HG02623 (cell line): ENCODE data around the gene P2RY14.
A peak's percentile ranks its signal among the peaks of the same experiment; 100 is the strongest.
"Not testable (repeated sequence)": the region's sequence is repeated elsewhere in the genome, so short reads cannot be mapped to it uniquely, and the experiment has no call there.

ENCODE experiments used
- ATAC-seq: cut with Tn5 transposase; IDR thresholded peaks from one replicate; pipeline ENCODE4 v1.9.1; 2021; ENCODE audit warnings: moderate library complexity; ENCODE audit not compliant: unreplicated experiment

P2RY14 gene

DNA sequence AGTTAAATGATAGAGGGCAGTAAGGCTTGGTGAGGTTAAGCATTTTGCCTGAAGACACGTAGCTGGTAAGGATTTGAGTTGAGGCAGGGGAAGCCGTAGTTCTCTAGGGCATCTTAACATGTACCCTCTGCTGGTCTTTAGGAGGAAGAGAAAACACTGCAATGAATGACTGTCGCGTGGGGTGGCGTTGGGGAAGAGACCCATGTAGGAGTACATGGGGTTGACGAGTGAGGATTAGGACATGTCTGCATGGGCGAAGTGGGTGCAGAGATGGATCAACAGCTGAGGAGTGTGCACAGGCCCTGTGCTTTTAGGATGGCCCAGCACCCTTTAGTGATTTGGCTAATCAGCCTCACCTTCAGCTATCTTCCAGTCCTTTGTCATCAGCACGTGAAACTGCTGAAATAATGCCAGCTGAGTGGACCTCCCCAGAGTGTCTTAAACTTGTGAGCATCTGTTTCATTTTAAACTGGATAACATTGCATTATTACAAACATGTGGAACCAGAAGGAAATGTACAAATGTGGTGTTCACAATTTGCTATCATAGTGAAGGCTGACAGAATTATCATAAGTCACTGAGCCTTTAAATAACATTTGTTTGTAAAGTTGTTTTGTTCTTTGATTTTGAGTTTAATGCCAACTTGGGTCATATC is 15.3 kb downstream of the P2RY14 start:
- ATAC-seq = no peak

- no peak for ATAC-seq
Measured at GRCh38 chr3:151259664-151260063, 18.7 kb downstream of the P2RY14 start.

- no peak for ATAC-seq
Measured at GRCh38 chr3:151256749-151257148, 21.6 kb downstream of the P2RY14 start.

DNA sequence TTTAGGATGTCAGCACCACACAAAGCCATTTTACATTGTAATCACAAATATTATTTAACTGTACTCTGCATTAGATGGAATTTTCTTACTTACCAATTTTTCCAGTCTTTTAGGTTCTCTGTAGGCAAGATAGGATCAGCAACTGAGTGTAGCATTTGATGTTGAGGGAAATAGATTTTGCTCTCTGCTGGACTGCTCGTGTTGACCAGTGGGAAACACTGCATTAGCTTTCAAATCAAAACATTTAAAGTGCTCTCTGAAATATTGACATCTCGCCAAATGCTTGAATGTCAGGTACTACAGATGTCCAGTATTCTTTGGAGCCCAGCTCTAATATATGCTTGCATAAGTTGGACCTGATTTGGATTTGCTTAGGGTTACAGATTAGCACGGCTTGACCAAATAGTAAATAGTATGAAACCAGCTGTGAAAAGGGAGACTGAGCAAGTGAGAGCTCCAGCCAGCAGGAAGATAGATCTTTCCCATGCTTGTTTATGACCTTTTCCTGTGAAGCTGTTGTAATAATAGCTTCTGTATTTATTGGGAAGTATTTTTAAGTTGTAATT is 29.5 kb downstream of the P2RY14 start:
- ATAC-seq = no peak

- not testable (repeated sequence) for ATAC-seq
Measured at GRCh38 chr3:151242006-151242405, 36.3 kb downstream of the P2RY14 start.

GRCh38 chr3:151236736-151237135 is 41.6 kb downstream of the P2RY14 start:
- no peak for ATAC-seq

DNA sequence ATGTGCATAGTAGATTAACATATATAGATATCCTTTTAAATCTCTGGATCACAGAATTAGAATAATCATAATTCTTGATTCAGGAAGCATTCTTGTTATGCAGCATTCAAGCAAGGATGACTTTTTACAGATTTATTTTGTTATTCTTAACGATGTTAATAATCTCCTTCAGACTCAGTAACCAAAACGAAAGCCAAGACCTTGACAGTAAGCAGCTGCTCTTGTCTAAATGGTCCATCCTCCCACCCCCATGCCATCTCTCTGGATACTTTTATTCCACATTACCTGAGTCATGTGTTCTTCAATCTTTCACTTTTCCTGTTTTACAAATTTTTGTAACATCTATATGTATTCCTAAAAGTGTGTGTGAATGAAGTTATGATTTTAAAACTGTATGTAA is 42.0 kb downstream of the P2RY14 start:
- ATAC-seq = no peak

DNA sequence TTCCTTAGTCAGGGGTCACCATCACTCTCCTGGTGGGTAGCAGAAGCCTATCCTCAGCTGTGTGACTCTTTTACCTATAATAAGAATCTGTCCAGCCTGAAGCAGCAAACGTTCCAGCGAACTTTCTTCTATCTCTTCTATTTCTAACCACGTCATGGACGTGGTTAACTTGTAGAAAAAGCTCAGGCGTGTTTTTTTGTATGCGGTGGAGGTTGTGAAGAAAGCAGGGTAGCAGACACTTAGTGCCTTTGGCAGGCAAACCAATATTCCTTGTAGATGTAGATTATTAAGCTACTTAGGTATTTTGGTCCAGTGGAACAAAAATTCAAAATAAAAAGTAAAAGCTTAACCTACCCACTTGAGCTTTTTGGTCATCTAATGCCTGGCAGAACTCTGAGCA is 43.5 kb downstream of the P2RY14 start:
- ATAC-seq = no peak

DNA sequence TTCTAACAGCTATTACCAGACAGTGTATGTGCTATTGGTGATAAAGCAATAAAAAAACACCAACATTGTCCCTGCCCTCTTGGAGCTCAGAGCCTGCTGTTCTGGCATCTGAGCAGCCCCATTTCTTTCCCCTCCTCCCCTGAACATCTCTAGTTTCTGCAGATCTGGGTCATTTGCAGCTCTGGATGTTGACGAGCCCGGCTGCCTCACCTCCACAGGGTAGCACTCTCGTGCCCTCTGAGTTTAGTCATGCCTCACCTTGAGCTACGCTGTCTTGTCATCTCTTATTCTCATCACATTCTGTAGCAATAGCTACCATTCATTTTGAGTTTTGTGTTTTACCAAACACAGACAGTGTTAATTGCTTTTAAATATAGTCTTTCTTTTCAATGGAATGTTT is 45.4 kb downstream of the P2RY14 start:
- ATAC-seq = no peak

- not testable (repeated sequence) for ATAC-seq
Measured at GRCh38 chr3:151232403-151232802, 45.9 kb downstream of the P2RY14 start.

- ATAC-seq = peak; percentile 49
Measured at GRCh38 chr3:151230646-151231045, 47.7 kb downstream of the P2RY14 start.

- no peak for ATAC-seq
Measured at GRCh38 chr3:151228666-151229040, 49.7 kb downstream of the P2RY14 start.

DNA sequence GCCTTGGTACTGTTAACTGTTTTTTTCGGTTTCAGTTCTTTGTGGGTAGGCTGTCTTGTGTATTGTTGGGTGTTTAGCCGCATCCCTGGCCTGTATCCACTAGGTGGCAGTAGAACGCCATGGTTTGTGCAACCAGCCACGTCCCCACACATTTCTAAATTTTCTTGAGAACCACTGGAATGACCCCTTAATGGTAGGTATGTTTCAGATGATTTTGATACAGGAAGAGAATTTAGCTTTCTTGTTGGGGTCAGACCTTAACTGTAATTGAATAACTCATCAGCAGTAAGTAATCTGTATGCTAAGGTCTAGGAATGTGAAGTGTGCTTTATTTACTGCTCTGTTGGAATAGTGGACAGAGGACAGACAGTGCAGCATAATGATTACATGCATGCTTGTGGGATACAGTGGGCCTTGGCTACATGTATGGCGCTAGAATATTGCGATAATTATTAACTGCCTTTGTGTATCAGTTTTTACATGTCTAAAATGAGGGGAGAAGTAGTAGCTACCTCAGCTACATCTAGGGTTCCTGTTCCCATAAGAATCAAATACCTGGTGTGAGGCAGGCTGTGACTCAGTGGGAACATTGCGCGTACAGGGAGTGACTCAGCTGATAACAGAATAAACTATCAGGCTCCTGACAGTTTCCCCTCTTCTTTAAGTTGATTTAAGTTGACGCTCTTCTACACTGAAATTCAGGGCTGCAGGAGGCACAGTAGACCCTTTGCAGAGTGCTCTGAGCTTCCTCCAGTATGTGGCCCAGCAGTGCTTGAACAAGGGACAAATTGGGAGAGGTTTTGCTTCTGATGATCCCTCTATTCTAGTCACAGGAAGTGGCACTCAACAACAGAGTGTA is 50.3 kb downstream of the P2RY14 start:
- peak; percentile 86 for ATAC-seq

GRCh38 chr3:151227266-151227806 is 51.0 kb downstream of the P2RY14 start:
- peak; percentile 26 for ATAC-seq

- no peak for ATAC-seq
Measured at GRCh38 chr3:151226825-151227224, 51.5 kb downstream of the P2RY14 start.

- ATAC-seq = no peak
Measured at GRCh38 chr3:151226088-151226563, 52.2 kb downstream of the P2RY14 start.

- ATAC-seq = no peak
Measured at GRCh38 chr3:151225040-151225975, 53.0 kb downstream of the P2RY14 start.

DNA sequence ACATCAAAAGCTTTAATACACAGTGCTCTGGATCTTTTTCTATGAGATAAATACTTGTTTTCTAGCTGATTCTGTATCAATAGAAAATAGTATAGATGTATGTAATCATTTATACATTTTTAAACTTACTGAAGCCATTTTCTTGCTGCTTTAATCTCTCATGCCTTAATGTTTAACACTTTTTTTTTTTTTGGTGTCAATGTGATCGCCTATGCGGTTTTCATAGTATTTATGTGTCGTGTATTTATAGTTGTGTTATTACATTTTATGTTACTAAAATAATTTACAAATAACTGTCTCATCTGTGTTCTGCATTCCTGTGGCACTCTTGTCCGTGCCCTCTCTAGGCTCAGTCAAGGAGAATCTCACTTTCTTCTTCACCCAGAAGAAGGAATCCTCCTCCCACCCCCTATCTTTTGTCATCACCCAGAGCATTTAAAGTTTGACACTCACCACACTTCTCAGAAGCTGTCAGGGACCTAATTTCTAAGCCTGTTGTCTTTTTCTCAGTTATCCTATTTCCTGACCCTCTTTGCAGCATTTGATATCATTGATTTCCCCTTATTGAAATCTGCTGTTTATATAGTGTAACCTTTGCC is 54.0 kb downstream of the P2RY14 start:
- ATAC-seq = no peak

DNA sequence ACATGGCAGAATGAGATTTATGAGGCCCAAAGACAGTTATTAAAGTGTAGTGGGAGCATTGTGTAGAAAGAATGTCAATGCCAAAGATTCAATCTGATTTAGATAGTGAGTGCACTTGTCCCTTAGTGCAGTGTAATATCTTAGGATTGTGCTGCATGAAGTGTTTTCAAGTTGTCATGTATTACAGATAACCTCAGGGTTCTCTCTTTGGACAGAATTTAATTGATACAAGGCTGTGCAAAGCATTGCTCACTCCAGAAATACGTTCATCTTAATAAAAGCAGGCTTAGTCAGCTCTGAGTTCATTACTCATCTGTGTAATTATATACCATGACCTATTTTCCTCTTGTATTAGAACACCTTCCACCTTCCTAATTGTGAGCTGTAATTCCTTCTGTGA is 59.3 kb downstream of the P2RY14 start:
- no peak for ATAC-seq

DNA sequence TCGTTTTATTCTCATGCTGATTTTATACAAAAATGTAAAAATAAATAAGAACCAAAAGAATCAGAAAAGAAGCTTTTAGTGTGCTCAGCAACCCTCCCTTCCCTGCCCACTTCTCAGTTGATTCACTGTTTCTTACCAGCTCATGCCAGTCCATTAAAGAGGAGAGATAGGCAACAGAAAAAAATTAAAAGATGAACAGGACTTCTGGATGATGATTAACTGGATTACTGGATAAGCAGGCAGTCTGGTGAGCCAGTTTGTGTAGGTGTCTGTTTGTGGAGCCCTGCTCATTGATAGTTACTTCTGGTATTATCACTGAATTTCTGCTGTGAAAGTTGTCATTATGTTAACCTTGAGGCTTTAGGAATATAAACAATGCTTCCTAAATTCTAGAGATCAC is 60.2 kb downstream of the P2RY14 start:
- no peak for ATAC-seq
